Brain pericyte (primary cell): ENCODE results near the gene RHOD.

ENCODE experiments used
- DNase-seq: peaks from one replicate; pipeline ENCODE4 v3.0.0-alpha.2; 2012; ENCODE audit warnings: low read depth, low spot score

RHOD gene

DNA sequence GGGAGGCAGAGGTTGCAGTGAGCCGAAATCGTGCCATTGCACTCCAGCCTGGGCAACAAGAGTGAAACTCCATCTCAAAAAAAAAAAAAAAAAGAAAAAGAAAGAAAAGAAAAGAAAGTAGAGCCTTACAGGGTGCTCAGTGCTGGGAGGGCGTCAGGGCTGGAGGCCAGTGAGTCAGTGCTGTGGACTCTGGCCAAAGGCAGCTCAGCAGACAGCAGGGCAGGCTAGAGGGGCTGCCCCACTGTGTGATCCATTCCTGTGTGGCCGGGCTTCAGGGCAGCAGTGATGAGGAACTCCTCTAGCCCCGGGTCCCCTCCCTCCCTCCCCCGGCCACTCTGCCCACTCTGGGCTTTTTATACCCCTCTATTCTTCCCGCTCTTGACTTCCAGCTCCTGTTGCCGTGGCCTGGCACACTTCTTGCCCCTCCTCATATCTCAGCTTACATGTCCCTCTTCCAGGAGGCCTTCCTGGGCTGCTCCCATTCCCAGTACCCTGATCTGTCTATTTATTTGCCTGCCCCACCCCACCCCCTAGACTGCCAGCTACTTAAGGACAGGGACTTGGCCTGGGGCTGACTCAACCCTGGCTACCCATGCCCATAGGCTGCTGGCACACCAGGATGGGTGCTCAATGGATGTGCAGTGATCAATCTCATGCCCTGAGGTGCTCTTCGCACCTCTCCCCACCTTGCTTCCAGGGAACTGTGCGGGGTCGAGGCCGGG, 23.7 kb upstream of the RHOD start:
- DNase-seq: peak; percentile 68

GRCh38 chr11:67033661-67034166, 22.9 kb upstream of the RHOD start:
- DNase-seq: peak; percentile 74

- no peak for DNase-seq
Observed at GRCh38 chr11:67034350-67034749, 22.3 kb upstream of the RHOD start.

DNA sequence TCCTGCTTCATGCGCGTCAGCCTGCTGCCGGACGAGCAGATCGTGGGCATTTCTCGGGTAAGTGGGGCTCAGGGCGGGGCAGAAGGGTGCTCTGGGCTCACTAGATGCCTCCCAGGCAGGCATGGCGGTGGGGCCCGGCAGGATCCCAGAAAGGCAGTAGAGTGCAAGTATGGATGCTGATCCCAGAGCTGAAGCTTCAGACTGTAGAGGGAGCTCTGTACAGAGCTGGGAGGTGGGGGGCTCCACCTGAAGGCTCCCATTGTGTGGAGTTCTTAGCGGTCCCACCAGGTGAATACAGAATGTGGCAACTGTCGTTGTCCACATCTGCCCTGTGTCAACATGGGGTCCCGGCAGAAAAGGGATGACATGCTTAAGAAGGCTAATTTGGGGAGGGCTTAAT, 16.5 kb upstream of the RHOD start:
- DNase-seq: no peak

DNA sequence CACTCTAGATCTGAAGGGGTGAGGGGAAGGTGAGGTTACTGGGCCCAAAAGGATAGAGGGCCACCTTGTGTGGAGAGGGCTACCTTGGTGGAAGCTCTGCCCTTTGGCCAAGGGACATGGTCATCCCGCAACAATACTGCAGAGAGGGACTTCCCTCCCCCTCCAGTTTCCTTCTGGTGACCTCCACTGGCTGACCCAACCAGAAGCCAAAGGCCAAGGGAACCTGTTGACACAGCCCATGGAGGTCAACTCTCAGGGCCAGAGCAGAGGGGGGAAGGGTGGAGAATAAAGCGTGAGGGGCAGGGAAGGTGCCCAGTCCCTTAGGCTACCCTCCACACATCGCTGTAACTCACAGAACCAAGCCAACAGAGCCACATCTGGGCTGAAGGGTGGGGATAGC, 15.0 kb upstream of the RHOD start:
- no peak for DNase-seq

DNA sequence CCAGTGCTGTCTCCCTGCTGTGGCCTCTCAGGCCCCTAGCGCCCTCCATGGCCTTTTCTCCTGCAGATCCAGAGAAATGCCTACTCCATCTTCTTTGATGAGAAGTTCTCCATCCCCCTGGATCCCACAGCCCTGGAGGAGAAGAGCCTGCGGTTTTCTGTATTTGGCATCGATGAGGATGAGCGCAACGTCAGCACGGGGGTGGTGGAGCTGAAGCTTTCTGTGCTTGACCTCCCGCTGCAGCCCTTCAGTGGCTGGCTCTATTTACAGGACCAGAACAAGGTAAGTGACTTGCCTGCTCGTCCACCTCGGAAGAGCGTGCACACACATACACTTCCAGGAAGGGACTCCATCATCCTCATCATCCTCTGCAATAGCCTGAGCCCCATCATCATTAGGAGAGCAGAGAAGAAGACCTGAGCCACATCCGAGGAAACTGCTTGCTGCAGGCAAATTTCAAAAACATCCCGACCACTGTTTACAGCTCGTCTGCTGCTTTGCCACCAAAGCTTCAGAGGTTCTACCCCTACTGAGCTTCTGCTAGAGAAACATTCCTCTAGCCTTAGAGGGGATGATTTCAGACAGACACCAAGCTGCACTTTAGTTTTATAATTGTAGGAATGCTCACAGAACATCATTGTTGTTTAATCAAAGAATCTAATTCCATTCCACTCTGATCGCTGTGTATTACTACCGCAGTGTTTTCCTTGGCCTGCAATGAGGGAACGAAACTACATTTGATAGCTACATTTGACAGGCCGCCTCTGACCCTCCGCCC, 12.9 kb upstream of the RHOD start:
- DNase-seq: no peak

DNA sequence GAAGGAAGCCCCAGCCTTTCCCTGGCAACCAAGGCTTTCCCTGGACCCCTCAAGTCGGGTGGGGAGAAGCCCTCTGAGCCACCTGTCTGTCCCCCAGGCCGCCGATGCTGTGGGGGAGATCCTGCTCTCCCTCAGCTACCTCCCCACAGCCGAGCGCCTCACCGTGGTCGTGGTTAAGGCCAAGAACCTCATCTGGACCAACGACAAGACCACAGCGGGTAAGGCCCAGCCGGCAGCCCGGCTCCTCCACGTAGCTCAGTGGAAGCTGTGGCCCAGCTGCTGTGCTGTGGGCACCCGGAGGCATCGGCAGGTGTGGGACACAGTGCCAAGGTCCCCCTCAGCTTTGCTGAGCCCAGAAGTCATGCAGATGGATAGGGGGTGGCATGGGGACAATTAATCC, 12.2 kb upstream of the RHOD start:
- no peak for DNase-seq

- DNase-seq: peak; percentile 72
Observed at GRCh38 chr11:67045314-67045713, 11.3 kb upstream of the RHOD start.

- DNase-seq: no peak
Observed at GRCh38 chr11:67048515-67049130, 8.0 kb upstream of the RHOD start.

DNA sequence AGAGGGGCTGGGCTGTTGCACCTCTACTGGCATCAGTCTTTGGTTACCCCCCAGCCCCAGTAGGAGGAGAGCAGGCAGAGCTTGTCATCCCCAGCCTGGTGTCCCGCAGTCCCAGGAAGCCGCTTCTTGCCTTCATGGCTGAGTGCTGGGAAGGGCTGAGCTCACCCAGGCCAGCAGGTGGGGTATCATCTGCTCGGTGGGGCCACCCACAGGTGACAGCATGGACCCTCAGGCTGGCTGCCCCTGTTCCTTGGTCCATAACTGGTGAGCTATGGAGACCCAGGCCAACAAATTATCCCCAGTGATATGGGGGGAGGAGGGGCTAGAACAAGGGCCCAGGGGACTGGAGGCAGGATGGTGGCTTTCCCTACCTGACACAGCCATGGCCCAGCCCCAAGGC, 6.5 kb upstream of the RHOD start:
- DNase-seq: no peak

GRCh38 chr11:67051180-67051893, 5.3 kb upstream of the RHOD start:
- no peak for DNase-seq

DNA sequence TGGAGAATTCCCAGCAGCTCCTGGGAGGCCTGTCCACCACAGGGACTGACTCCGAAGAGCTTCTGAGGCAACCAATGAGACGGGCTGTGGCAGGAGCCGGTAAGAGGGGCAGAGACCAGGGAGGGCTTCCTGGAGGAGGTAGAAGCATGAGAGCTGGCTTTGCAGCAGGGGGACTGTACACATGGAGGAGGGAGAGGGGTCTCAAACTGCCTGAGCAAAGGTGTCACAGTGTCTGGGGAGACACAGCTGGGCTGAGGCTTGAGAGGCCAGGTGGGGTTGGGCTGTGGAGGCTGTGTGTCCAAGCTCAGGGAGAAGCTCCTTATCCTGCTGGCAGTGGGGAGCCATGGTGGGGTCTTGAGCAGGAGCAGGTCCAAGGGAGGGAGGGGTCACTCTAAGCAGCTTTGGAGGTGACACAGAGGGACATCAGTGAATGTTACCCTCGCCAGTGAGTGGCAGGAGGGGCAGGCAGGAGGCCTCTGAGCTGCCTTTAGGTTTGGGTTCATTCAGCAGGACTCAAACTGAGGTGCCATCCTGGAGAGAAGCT, 4.6 kb upstream of the RHOD start:
- DNase-seq: no peak

GRCh38 chr11:67052891-67053290, 3.8 kb upstream of the RHOD start:
- DNase-seq: no peak

DNA sequence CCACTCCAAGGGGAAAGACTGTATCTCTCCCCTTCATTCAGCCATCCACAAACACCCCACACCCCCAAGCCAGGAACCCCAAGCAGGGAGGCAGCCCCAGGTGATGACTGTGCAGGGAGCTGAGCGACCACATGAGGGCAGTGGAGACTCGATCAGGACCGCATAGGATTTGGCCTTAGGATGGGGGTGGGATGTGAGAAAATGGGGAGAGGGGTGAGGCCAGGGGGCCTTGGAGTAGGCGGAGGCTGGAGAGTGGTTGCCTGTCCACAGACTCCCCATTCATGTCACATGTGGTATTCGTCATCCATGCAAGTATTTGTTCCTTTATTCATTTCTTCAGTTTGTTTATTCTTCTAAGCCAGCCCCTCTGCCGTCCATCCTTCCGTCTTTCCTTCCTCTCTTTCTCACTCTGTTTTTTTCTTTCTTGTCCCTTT, 2.7 kb upstream of the RHOD start:
- no peak for DNase-seq

DNA sequence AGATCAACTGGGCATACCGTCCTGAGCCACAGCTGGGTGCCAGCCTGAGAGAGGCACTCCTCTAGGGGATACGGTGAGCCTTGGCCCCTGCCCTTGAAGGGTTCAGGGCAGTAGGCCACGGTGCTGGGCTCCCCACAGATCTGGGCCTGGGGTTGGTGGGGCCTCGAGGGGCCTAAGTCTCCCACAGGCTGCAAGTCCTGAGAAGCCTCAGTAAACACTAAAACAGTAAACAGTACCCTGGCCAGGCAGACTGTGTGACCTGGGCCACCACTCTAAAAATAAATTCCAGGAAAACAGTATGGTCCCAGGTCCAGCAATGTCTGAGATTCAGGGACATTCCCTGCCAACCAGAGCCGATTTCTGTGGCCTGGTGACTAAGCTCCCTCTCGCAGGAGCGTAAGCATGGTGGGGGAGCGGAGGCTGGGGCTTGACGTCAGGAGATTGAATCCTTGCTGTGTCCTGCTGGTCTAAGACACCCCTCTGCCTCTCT, 2.3 kb upstream of the RHOD start:
- DNase-seq: no peak

- no peak for DNase-seq
Observed at GRCh38 chr11:67054836-67055523, 1.7 kb upstream of the RHOD start.

- DNase-seq: no peak
Observed at GRCh38 chr11:67055812-67056211, 835 bp upstream of the RHOD start.

DNA sequence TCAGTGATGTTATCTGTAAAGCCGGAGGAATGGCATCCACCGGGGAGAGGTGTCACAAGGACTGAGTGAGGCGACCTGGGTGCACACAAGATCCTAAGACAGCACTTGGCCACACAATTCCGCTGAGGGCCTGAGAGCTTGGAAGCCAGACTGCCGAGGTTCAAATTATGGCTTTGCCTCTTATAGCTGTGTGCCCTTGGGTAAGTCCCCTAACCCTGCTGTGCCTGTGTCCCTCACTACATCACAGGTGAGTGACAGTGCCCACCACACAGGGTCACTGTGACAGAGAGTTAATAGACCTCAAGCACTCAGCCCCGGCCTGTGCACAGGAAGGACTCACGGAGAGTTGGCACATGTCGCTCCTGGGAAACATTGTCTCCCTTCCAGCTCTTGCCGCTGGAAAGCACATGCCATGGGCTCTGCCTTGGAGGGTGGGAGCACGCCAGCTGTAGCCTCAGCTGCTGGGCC, 592 bp downstream of the RHOD start:
- no peak for DNase-seq

DNA sequence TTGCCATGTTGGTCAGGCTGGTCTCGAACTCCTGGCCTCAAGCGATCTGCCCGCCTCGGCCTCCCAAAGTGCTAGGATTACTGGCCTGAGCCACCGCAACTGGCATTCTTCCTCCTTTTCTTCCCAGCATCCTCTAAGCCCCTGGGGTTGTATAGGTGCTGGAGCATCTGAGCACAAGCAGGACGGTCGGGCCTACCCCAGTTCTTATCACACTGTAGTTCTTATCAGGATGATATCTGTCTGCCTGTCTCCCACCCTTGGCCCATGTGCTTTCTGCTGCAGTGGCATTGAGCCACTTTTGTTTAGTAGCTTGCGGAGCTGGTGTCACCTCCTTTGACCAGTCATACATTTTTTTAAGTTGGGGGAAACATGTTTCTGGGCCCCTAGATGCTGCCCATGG, 1.9 kb downstream of the RHOD start:
- DNase-seq: no peak

DNA sequence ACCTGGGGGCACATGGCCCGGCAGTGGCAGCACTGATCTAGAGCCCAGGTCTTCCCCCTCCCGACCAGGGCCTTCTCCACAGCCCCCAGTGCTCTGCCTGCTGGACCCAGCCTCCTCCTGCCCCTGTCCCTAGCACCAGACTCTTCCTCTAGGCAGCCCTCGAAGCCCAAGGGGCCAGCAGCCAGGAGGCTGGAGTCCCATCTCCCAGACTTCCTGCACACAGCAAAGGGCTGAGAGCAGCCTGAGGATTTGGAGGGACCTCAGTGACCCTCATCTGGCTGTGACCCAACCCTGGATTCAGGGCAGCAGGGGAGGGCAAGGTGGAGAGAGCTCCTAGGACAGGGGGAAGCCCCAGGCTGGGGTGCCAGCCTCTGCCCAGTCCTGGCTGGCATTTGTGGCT, 3.0 kb downstream of the RHOD start:
- DNase-seq: no peak

- DNase-seq: no peak
Observed at GRCh38 chr11:67060111-67060522, 3.5 kb downstream of the RHOD start.
